OCI-LY7 (cell line): ENCODE data around the gene GPR34. TPM values are rescaled to one million over a fixed set of nuclear protein-coding genes. Genes with fewer than 3 reads are reported as not detected.

Experiments used
- BruUV-seq: library from RNA; stranded (reverse); fragments of 400-500 nt; replicated peaks from 2 replicates; lab custom pipeline; 2021; lab: Mats Ljungman, UMichigan
- CTCF ChIA-PET: fragments of 300-600 bp; sonication (Branson Sonifier 250); formaldehyde crosslinking; loops from one replicate; lab custom pipeline; 2022; ENCODE audit warnings: antibody characterized with exemption; ENCODE audit not compliant: unreplicated experiment; lab: Charles Lee
- POLR2A ChIA-PET: fragments of 300-600 bp; sonication (Branson Sonifier 250); formaldehyde crosslinking; loops from one replicate; lab custom pipeline; 2022; ENCODE audit warnings: antibody characterized with exemption; lab: Charles Lee
- DNase-seq: peaks from one replicate; pipeline ENCODE4 v3.0.0-alpha.2; 2015; ENCODE audit warnings: low spot score
- H2AFZ ChIP-seq: fragments of 200-600 bp; sonication (generic), shearing (Covaris generic); 2 replicates; pipeline ENCODE4 v1.6.1; 2014; ENCODE audit warnings: mild to moderate bottlenecking, antibody characterized with exemption, low read length, moderate library complexity
- H3K27ac ChIP-seq: fragments of 200-600 bp; sonication (generic); 2 replicates; pipeline ENCODE4 v1.5.1; 2014; ENCODE audit warnings: mixed run types, low read depth, mild to moderate bottlenecking, moderate library complexity, low read length, inconsistent platforms; ENCODE audit not compliant: poor library complexity, severe bottlenecking
- H3K36me3 ChIP-seq: fragments of 200-600 bp; sonication (generic); 2 replicates; pipeline ENCODE4 v1.6.1; 2014; ENCODE audit warnings: mild to moderate bottlenecking, antibody characterized with exemption, low read length, moderate library complexity, mixed read lengths; ENCODE audit not compliant: insufficient read depth
- H3K4me1 ChIP-seq: fragments of 200-600 bp; sonication (generic); 2 replicates; pipeline ENCODE4 v1.5.1; 2014; ENCODE audit warnings: mild to moderate bottlenecking, low read length; ENCODE audit not compliant: insufficient read depth, poor library complexity, severe bottlenecking
- H3K4me2 ChIP-seq: fragments of 200-600 bp; sonication (generic); 2 replicates; pipeline ENCODE4 v1.6.1; 2014; ENCODE audit warnings: mild to moderate bottlenecking, low read length
- H3K4me3 ChIP-seq: fragments of 200-600 bp; sonication (generic); 2 replicates; pipeline ENCODE4 v1.5.1; 2014; ENCODE audit warnings: mild to moderate bottlenecking, low read depth, low read length; ENCODE audit not compliant: poor library complexity, severe bottlenecking
- H3K79me2 ChIP-seq: fragments of 200-600 bp; sonication (generic); 2 replicates; pipeline ENCODE4 v1.6.1; 2016; ENCODE audit warnings: low read depth, mild to moderate bottlenecking, low read length, moderate library complexity, mixed read lengths; ENCODE audit not compliant: insufficient read depth
- H3K9me2 ChIP-seq: fragments of 200-600 bp; sonication (generic); 2 replicates; pipeline ENCODE4 v1.6.1; 2016; ENCODE audit warnings: mild to moderate bottlenecking, low read length, mixed read lengths; ENCODE audit not compliant: insufficient read depth
- H3K9me3 ChIP-seq: fragments of 200-600 bp; sonication (generic); 2 replicates; pipeline ENCODE4 v1.6.1; 2014; ENCODE audit warnings: mild to moderate bottlenecking, mixed run types, low read length, mixed read lengths
- H4K20me1 ChIP-seq: fragments of 200-600 bp; sonication (generic); 2 replicates; pipeline ENCODE4 v1.6.1; 2014; ENCODE audit warnings: mild to moderate bottlenecking, antibody characterized with exemption, low read length, moderate library complexity, mixed read lengths; ENCODE audit not compliant: insufficient read depth
- CTCF ChIP-seq: fragments of 200-600 bp; sonication (generic); conservative IDR thresholded peaks from 2 replicates; pipeline ENCODE4 v1.5.1; 2014; ENCODE audit warnings: mild to moderate bottlenecking, antibody characterized with exemption, low read length, moderate library complexity, mixed read lengths
- EZH2phosphoT487 ChIP-seq: fragments of 200-600 bp; sonication (generic); IDR thresholded peaks from 2 replicates; pipeline ENCODE4 v1.6.1; 2018; ENCODE audit warnings: low read depth, borderline replicate concordance, mild to moderate bottlenecking, mixed run types, antibody characterized with exemption, low read length, moderate library complexity, mixed read lengths
- intact Hi-C: fragments of 100-400 bp; cut with micrococcal nuclease; formaldehyde crosslinking; loops from one replicate; pipeline ENCODE4 v1.10.0; 2022; ENCODE audit not compliant: unreplicated experiment
- small RNA-seq: library from RNA; depleted of rRNA; stranded (forward); fragments of <200 nt; gene quantifications from one replicate; pipeline ENCODE3, GENCODE V24; 2014
- total RNA-seq, 2 experiments: library from RNA; depleted of rRNA in 1 of 2; stranded (reverse); fragments of >200 nt in 1 of 2; shearing (Covaris generic) in 1 of 2; gene quantifications; 2 replicates each; pipeline ENCODE4 v1.2.3, GENCODE V29; 2014 to 2022

GPR34 gene
- total RNA-seq, 2 experiments from 2014 or later = not detected

GRCh38 chrX:41737065-41737464 lies 48.3 kb downstream of the GPR34 start:
- intact Hi-C loops = no loop called here

DNA sequence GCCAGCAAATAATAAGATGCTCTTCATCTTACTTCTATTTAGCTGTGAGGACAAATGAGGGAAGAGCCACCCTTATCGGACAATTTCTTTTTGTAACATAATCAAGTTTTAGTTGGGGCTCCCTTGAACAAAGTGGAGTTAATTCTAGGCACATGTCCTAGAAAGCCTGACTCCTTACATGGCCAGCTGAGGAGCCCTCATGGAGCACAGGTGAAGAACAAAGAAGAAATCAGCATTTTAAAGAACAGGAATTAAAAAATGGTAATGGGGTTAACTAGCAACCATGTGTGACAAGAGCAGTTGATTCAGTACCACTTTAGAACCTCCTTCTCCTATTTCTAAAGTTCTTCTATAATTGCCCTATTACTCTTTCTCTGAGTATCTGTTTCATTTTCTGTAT lies 51.1 kb downstream of the GPR34 start:
- Histone ChIP-seq H3K79me2 (no peaks in the 10 kb centered on the region), H3K4me3 (no peak overlapping the region), H4K20me1 (no peaks in the 10 kb centered on the region), H3K27ac (no peak overlapping the region), H3K4me2 (0 out of 2 replicates have a peak overlapping the region, but pooled peaks have one; percentile 1), H3K36me3 (peaks cover 4% of the 10 kb centered on the region; the same call in 1 of the 2 replicates), H3K4me1 (peaks cover 47% of the 10 kb centered on the region), H2AFZ (no peak overlapping the region), H3K9me2 (no peaks in the 10 kb centered on the region), H3K9me3 (no peaks in the 10 kb centered on the region)
- intact Hi-C loops = no loop called here
- DNase-seq = no peak
- POLR2A ChIA-PET = no interaction called here
- TF ChIP-seq CTCF (no peak), EZH2phosphoT487 (no peak)
- CTCF ChIA-PET = no interaction called here
- BruUV-seq = no TSS peak

More at GRCh38 chrX:41737065-41737464, 48.3 kb downstream of the GPR34 start:
- H3K79me2 ChIP-seq = no peaks in the 10 kb centered on the region
- ChIA-PET CTCF (no interaction called here), POLR2A (interaction anchor here (0.5 to 0.8 kb wide), 4 partner anchors 27 to 147 kb away, joined by 3 to 5 read pairs (median 3); no protein-coding TSS in a partner anchor)
- H3K4me1 ChIP-seq = peaks cover 69% of the 10 kb centered on the region
- H3K36me3 ChIP-seq = no peaks in the 10 kb centered on the region
- DNase-seq = peak; percentile 80
- H4K20me1 ChIP-seq = no peaks in the 10 kb centered on the region
- peak overlapping the region; percentile 40; the same call in 1 of the 2 replicates for H2AFZ ChIP-seq
- peak overlapping the region; percentile 25 for H3K4me3 ChIP-seq
- H3K4me2 ChIP-seq = peak overlapping the region; percentile 65
- peak overlapping the region; percentile 65 for H3K27ac ChIP-seq
- no TSS peak for BruUV-seq
- no peaks in the 10 kb centered on the region for H3K9me2 ChIP-seq
- TF ChIP-seq CTCF = no peak
- no peak for TF ChIP-seq EZH2phosphoT487
- no peaks in the 10 kb centered on the region for H3K9me3 ChIP-seq

Small RNA genes lying within 50 kb of the gene (small RNA-seq; reads per million reads assigned to genes)
- gene RN7SL144P = not detected

Other genes with a start within 250 kb of the GPR34 start
- gene NYX, start 241.6 kb upstream of the GPR34 start, total RNA-seq (2014; rRNA removed; shearing (Covaris generic)) = not detected in 2 replicates
- 0.23 TPM in 1 of 2 replicates, not detected in the other for gene NYX, start 241.6 kb upstream of the GPR34 start, total RNA-seq (2022)
- gene GPR82, start 35.2 kb downstream of the GPR34 start, total RNA-seq (2014; rRNA removed; shearing (Covaris generic)) = not detected in 2 replicates
- gene GPR82, start 35.2 kb downstream of the GPR34 start, total RNA-seq (2022) = 0.20 and 0.53 TPM in 2 replicates
- 18.6 and 27.9 TPM in 2 replicates for gene CASK, start 234.6 kb downstream of the GPR34 start, total RNA-seq (2014; rRNA removed; shearing (Covaris generic))
- gene CASK, start 234.6 kb downstream of the GPR34 start, total RNA-seq (2022) = 29.4 and 30.2 TPM in 2 replicates